Activated effector memory CD4-positive, alpha-beta T cell treated with anti-CD3 and anti-CD28 coated beads, Interleukin-2, amount 50 U/mL, for 16 hours (primary cell): Measurements from ENCODE around the gene SUSD1.
"Not testable (repeated sequence)": the region's sequence is repeated elsewhere in the genome, so short reads cannot be mapped to it uniquely, and the experiment has no call there.

Experiments used
- DNase-seq: peaks from one replicate; pipeline ENCODE4 v3.0.0-alpha.2; 2020

Gene SUSD1

DNA sequence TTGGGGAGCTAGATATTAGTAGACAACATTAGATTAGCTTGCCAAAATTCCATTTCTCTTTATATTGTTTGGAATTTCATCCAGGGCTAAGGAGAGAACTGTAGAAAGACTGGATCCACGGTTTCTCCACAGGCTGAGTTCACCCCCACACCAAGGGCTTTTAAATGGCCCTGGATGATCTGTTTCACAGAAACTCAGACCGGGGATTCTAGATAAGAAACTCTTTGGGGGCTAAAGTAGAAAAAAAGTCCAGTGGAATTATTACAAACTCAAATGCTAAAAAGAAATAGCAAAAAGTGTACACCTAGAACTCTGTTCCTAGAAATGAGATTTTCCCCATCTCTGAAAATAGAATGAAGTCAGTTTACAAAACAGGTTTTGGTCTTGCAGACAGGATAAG lies 80.9 kb downstream of the SUSD1 start:
- no peak for DNase-seq

GRCh38 chr9:112093870-112094216 lies 81.3 kb downstream of the SUSD1 start:
- no peak for DNase-seq

DNA sequence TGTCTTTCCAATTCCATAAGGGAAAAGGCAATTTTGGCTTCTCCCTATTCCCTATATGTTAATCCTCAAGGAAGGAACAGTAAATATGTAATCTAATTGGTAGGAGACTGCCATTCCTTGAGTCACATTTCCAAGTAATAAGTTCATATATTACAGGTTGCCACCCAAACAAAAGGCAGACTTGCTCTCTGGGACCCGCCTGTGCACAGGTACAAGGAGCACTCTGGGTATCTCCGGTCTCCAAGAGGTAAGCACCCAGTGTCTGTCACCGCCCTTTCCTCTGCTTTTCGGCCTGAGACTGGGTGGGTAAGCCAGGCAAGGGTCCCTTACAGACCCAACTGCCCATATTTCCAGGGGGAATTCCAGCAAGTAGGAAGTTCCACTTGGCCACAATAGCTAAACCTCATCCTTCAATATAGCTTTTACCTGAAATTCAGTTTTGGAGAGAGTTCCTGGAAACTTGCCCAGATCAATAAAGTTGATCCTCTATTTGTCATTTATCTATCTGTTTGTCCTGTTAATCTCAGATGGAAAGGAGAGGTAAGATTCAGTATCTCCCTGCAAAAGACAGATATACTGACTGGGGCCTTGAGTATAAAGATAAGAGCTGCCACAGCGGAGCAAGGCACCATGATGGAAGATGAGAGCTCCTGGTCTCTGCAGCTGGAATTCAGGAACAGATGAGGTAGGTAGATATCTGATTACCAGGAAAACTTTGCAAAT lies 81.8 kb downstream of the SUSD1 start:
- DNase-seq: no peak

DNA sequence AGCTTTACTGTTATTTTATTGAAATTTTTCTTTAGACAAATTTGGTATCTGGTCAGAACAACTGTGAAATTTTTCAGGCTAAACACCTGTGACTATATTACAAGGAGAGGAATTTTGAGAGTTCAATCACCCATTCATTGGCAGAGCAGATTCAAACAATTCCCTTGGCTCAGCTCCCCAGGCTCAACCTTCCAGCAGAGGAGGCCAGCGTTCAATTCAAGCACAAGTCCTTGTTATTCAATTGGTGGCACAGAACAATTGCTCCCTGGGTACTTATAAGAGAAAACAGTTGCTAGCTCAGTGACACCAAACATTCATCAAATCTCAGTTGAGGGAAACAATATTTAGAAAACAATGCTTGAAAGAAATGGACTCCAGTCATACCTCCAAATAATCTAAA lies 83.3 kb downstream of the SUSD1 start:
- no peak for DNase-seq

GRCh38 chr9:112087506-112087905 lies 87.6 kb downstream of the SUSD1 start:
- no peak for DNase-seq

DNA sequence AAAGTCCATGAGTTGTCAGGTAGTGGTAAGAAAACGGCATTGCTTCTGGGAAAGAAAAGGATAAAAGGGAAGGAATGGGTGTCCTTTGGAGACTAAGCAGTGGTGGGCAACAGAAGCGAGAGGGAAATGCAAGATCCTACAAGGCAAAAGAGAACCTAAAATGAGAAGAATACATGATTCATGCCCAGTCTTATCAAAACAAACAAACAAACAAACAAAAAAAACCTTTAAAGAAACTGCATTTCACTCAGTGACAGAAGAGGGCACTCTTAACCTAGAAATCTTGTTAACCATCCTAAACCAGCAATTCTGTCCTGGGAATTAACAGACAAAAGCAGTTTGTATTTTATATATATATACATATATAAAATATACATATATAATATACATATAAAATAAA lies 88.5 kb downstream of the SUSD1 start:
- DNase-seq: no peak

DNA sequence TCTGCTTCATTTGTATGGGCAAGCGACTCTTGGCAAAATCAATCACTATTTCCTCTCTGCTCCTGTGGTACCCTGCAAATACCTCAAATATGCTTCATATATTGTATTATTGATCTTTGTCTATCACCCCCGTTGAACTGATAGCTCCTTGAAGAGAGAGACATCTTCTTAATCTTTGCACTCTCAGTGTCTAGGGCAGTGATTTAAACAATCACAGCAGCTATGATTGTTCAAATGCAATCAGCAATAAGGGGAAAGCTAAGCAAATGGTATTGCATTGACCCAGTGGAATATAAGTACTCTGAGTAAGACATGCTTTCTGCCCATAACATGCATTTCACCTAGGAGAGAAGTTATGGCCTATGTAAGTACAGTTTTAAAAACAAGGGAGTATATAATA lies 90.2 kb downstream of the SUSD1 start:
- no peak for DNase-seq

DNA sequence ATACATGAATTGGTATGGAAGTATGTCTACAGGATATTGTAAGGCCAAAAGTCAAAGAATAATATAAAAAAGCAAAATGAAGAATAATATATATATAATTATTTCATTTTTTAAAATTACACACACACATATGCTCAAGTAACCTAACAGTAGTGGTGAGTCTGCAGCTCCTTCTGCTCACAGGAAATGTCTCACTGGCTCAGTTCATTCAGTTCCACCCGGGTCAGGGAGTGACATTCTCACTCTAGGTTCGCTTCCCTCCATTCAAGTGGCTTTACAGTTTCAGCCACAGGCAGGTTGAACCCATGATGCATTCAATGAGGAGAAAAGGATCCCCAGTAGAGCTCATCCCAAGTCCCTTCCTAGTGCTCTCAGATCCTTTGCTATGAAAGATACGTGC lies 90.8 kb downstream of the SUSD1 start:
- DNase-seq: no peak

DNA sequence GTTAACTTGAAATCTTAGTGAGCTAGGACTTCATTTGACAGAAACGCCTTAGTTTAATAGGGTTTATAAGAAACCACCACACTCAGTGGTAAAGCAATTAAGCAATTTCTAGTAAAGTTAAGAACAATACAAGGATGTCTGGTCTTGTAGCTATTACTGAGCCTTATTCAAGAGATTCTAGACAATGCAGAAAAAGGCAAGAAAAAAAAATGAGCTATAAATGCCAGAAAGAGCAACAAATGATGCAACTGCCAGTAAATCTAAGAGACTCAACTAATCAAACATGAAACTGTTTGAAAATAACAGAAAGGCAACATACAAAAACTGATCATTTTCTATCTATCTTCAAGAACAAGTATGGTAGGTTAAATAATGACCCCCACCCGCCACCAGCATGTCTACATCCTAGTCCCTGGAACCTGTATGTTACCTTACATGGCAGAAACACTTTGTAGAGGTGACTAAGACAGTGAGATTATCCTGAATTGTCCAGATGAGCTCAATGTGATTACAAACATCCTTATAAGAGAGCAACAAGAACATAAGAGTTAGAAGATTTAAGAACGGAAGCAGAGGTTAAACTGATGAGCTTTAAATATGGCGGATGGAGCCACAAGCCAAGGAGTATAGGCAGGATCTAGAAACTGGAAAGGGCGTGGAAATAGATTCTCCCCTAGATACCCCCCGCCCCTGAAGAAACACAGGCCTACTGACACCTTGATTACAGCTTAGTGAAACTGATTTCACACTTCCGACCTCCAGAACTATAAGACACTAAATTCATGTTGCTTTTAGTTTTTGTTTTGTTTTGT lies 93.0 kb downstream of the SUSD1 start:
- DNase-seq: no peak

DNA sequence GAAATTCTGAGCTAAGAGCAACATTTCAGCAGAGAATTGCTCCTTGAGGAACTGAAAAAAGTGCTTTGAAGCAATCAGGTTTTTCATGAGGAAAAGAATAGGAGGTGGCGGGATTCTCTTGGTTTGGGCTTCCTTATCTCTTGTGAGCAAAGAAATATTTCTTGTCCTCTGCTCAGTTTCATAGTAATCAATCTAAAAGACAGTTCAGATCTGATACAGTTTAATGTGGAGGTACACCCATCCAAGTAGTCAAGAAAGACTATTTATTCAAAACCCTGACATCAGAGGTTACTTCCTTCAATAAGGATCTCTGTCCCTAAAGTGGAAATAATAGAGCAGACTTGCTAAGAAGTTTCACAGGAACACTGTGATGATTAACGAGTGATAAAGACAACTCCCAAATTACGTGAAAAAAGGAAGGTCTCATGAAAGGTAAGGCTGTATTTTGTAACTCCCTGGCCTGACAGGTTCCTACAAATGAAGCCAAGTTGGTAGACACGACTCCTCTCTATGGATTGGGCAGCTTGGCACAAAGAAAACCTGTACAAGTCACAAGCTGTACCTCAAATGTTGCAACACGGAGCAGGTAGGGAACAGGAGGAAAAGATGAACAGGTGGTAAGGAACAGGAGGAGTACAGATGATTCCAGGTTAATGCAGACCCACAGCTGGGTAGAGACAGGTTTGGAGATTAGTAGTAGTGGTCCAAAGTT lies 94.1 kb downstream of the SUSD1 start:
- no peak for DNase-seq

DNA sequence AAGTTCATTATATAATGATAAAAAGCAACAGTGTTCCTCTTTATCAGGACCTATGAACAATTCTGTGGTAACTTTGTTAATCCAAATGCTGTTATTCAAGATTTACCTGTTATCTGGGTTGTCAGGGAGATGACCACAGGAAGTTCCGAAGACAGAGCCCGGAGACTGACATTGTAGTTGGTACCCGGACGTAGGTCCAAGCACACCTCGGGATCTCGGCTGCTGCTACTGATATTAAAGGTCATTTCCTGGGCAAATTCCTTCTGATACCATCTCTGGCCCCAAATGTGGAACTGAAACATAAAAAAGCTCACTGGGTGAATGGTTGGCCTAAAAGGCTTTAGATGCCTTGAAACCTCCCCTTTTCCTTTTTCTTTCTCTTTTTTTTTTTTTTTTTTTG lies 96.7 kb downstream of the SUSD1 start:
- no peak for DNase-seq

DNA sequence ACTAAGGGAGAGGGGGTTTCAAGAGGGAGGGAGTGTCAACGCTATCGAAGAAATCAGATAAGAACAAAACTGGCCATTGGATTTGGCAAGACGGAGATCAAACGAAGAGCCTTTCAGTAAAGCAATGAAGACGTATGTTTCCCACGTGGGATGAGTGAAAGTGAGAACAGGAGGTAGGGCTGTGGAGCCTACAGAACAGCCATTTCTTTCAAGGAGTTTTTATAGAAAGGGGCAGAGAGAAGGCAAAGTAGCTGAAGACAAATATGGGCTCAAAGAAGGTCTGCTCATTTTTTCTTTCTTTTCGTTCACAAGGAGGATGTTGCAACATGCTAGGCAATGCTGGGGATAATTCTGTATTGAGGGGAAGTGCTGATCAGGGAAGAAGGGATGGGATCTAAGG lies 98.3 kb downstream of the SUSD1 start:
- no peak for DNase-seq

- no peak for DNase-seq
Observed at GRCh38 chr9:112075009-112075378, 100.1 kb downstream of the SUSD1 start.

DNA sequence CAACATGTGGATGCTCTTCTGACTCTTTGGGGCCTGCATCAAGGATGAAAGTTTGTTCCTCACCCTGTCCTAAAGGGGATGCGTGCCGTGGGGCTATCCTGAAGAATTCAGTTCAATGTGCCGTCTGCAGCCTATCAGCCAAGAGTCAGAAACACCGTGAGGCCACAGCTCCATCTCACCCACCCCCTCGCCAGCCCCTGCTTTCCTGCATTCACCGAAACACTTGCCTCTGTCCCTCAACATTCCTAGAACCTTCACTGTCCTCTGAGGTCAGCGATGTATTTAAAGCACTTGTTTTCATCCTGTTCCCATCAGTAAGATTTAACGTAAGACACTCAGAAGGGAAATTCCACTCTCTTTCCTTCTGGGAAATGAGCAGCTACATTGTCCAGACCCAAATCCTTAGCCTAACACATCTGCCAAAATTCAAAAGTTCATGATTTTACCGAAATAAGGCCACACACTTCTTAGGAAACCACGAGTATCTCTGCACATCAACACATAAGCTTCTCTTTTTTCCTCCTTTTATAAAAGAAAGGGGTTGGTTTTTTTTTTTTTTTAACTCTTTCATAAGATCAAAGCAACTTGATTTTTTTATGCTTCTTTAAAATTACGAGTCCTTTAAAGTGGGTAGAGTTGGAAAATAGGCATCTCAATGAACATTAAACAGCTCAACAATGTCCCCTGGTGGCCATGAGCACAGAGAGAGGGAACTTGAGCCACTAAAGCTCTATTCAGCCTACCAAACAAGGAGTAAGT lies 100.7 kb downstream of the SUSD1 start:
- DNase-seq: peak; percentile 86

GRCh38 chr9:112073639-112074173 lies 101.4 kb downstream of the SUSD1 start:
- DNase-seq: not testable (repeated sequence)

DNA sequence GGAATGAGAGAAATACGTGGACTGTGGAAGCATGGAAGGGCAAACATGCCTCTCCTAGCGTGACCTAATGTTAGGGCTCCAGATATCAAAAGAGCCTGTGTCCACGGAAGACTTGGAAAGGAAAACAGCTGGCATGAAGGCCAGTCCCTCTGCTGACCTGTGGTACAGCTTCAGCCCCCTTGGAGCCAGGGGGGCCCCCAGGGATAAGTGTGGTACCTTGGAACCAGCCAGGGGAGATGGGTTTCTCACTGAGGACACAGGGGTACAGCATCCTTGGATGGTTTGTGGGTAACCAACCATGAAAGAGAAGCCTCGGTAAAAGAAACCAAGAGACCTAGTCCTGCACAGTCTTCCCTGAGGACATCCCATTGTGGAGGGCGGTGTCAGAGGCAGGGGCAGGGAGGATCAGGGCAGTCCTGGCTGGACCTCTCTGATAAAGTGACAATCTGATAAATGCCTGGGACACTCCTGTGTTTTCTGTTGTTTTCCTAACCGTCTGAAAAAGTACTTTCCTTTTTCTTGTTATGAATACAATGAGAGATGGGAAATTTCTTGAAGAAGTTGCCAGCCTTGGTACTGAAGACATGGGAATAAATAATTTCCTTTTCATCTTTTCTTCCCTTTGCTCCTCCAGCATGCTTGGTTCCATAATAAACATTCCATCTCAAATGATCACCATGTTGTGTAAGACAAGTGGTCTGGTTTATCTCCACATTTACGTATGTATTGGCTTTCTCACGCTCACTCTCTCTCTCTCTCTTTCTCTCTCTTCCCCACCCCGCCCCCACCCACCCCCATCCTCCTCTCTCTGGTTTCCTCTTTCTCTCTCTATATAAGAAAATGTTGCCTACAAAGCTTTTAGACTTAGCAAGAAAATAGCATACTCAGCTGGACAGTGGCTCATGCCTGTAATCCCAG lies 102.1 kb downstream of the SUSD1 start:
- DNase-seq: no peak

DNA sequence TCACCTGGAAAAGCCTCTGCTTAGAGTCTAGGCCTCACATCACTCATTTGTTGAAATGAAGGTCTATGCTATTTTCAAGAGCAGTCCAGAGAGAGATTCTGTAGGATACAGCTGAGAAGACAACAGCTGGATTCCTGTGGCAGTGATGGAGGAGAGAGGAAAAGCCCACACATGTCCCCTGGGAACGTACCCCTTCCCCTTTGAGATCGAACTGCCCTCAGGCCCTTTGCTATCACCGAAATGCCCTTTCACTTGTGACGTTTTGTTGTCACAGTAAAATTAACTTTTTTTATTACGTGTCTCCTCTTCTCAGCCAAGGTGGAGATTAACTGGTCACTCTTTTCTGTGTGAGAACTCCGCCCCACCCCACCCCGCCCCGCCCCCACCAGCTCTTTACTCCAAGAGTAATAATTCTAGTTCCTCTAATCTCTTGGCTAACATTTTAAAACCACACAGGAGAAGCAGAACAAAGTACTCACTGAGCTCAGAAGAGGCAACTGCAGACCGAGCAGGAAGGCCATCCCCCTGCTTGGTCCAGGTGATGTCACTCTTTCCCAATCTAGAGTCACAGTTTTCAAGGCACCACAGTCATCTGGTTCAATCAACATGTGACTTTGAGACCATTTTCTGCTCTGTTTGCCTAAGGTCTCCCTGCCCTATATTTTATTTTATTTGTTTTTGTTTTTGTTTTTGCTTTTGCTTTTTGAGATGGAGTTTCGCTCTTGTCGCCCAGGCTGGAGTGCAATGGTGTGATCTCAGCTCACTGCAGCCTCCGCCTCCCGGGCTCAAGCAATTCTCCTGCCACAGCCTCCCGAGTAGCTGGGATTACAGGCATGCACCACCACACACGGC lies 105.6 kb downstream of the SUSD1 start:
- no peak for DNase-seq

DNA sequence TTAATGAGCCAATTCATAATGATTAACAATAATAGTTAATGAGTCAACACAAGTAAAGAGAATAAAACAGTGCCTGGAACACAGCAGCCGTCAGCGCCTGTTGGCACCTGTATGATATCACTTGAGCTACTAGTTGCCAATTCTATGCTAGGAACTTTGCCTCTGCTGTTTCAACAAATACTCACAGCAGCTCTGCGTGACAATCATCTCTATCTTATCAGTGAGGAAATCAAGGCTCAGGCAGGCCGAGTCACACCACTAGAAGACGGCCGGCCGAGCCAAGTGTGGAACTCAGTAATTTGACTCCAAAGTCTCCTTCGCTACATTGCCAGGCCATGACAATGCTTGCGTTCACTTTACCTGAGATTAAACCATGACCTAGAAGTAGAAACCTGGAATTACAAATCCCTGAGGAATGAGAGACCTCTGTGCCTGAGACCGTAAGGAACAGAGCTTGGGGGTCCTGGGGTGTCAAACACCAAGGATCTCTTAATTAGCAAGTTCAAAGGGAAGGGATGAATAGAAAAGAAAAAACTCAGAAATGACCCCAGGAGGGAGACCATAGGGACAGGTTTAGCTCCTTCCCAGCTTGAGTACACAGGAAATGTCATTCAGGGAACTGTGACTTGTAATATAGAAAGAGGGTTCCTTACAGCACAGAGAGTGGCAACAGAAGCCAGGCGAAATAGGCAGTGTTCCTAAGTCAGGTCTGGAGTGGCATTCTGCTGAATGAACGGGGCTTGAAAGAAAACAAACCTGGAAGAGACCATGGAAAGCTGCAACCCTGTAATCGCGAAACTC lies 109.1 kb downstream of the SUSD1 start:
- DNase-seq: no peak

DNA sequence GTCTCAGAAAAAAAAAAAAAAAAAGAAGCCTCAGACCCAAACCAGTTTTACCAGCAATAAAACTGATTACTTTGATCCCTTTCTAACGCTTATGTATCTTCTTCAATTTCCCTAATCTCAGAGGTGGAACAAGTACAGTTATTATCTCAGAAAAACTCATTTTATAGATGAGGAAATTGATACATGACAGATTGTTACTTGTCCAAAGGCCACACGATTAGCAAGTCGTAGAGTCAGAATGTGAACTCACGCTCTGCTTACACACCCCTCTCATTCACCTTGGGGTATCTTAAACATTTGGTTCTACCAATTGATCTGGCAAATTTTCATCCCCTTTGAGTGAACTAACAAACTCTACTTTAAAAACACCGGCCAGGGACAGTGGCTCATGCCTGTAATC lies 110.2 kb downstream of the SUSD1 start:
- no peak for DNase-seq

GRCh38 chr9:112063586-112063985 lies 111.5 kb downstream of the SUSD1 start:
- DNase-seq: no peak
